RWPE1 (cell line): ENCODE measurements around the gene RNF123.
A peak's percentile ranks its signal among the peaks of the same experiment; 100 is the strongest.

Experiments
- CTCF ChIA-PET: fragments of 350-600 bp; sonication (Branson Sonifier 250); formaldehyde crosslinking; extraction: SDS; loops from one replicate; lab custom pipeline; 2021; lab: Yijun Ruan, JAX
- POLR2A ChIA-PET: fragments of 400-600 bp; formaldehyde crosslinking; extraction: SDS; loops from one replicate; lab custom pipeline; 2020; ENCODE audit warnings: antibody characterized with exemption; ENCODE audit not compliant: low non-redundant PET; lab: Yijun Ruan, JAX
- DNase-seq: peaks from one replicate; pipeline ENCODE4 v3.0.0; 2012; ENCODE audit warnings: low spot score
- H3K27ac ChIP-seq: fragments of 450-650 bp; 2 replicates; pipeline ENCODE4 v1.5.1; 2017
- TF ChIP-seq, protein P1 (sequence below): fragments of 450-650 bp; conservative IDR thresholded peaks from 2 replicates; pipeline ENCODE4 v1.5.1; 2017; ENCODE audit warnings: low read depth, mild to moderate bottlenecking

RNF123 gene

GRCh38 chr3:49663831-49664230 lies 25.5 kb upstream of the RNF123 start:
- DNase-seq = no peak
- POLR2A ChIA-PET = no interaction called here
- TF ChIP-seq, protein P1, sequence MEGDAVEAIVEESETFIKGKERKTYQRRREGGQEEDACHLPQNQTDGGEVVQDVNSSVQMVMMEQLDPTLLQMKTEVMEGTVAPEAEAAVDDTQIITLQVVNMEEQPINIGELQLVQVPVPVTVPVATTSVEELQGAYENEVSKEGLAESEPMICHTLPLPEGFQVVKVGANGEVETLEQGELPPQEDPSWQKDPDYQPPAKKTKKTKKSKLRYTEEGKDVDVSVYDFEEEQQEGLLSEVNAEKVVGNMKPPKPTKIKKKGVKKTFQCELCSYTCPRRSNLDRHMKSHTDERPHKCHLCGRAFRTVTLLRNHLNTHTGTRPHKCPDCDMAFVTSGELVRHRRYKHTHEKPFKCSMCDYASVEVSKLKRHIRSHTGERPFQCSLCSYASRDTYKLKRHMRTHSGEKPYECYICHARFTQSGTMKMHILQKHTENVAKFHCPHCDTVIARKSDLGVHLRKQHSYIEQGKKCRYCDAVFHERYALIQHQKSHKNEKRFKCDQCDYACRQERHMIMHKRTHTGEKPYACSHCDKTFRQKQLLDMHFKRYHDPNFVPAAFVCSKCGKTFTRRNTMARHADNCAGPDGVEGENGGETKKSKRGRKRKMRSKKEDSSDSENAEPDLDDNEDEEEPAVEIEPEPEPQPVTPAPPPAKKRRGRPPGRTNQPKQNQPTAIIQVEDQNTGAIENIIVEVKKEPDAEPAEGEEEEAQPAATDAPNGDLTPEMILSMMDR = no peak
- CTCF ChIA-PET = interaction anchor here (2.5 kb wide), 1 partner anchor 124 kb away, joined by 10 read pairs; no protein-coding TSS in a partner anchor
- no peak overlapping the region for H3K27ac ChIP-seq

- ChIA-PET CTCF (interaction anchor here (2.5 kb wide), 1 partner anchor 125 kb away, joined by 10 read pairs; no protein-coding TSS in a partner anchor), POLR2A (no interaction called here)
- DNase-seq = no peak
- H3K27ac ChIP-seq = no peak overlapping the region
- TF ChIP-seq, protein P1 = no peak
These were observed 25.1 kb upstream of the RNF123 start for GRCh38 chr3:49664300-49664699.

DNA sequence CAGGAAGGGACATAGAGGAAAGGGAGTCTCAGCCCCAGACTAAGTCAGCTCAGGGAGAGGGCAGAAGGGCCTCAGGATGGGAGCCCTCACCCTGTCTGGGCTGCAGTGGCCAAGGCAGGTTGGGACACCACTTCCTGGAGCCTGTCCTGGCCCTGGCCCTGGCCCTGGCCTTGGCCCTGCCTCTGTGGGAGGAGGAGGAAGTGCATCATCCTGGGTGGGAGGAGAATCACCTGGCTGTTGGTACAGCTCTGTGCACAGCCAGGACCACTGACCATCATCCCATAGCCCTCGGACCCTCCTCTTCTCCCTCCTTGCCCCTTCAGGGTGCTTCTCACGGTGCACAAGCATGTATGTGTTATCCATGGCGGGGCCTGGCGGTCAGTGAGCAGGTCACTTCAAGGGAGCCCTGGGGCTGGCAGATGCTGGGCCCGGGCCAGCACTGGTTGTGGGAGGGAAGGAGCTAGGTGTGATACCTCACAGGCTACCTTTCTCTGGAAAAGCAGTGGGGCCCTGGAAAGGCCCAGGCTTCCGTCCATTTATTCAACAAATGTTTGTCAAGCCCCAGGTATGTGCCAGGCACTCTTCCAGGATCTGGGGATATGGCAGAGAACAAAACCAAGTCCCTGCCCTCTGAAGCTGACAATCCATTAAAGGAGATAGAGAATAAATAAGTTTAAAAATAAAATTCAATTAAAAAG lies 23.4 kb upstream of the RNF123 start:
- DNase-seq = no peak
- POLR2A ChIA-PET = no interaction called here
- TF ChIP-seq, protein P1 = no peak
- CTCF ChIA-PET = interaction anchor here (0.7 to 2.5 kb wide), 2 partner anchors 126 kb away, joined by 4 to 10 read pairs; no protein-coding TSS in a partner anchor
- H3K27ac ChIP-seq = peak overlapping the region; percentile 29

- CTCF ChIA-PET = interaction anchor here (0.7 kb wide), 1 partner anchor 127 kb away, joined by 4 read pairs; no protein-coding TSS in a partner anchor
- no peak overlapping the region for H3K27ac ChIP-seq
These were observed 22.8 kb upstream of the RNF123 start for GRCh38 chr3:49666592-49666991.

DNA sequence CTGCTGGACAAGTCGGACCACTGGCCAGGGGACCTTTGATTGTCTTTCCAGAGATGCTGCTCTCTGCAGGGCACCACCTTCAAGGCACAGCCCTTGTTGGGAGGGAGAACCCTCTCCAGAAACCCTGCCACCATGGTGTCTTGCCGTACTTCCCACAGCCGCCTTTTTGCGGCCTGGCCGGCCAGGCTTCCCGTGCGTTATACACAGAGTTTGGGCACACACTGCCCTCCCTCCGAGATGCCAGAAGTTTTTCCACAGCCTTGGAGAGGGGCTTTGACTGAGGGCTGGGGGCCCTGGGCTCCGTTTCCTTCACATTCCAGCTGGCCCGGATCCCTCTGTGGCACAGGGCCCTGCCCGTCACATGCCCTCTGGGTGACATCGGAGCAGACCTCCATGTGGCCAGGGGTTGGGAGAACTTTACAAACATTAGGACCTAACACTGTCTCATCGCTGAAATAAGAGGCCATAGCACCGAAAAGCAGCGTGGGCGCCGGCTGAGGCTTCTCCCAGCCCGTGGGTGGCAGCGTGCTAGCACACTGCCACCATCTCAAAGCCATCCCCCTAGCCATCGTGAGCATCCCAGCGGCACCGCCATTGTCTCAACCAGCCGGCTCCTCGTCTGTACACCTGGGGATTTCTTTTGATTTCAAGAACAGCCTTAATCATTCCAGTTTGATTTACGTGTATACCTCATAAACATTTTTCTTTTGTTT lies 21.5 kb upstream of the RNF123 start:
- ChIA-PET POLR2A (no interaction called here), CTCF (no interaction called here)
- peak overlapping the region; percentile 87 for H3K27ac ChIP-seq
- DNase-seq = no peak
- TF ChIP-seq, protein P1 = no peak

More at GRCh38 chr3:49666592-49666991, 22.8 kb upstream of the RNF123 start:
- TF ChIP-seq, protein P1 = no peak
- POLR2A ChIA-PET = no interaction called here
- no peak for DNase-seq

- TF ChIP-seq, protein P1 = no peak
- POLR2A ChIA-PET = no interaction called here
- CTCF ChIA-PET = no interaction called here
- no peak for DNase-seq
- H3K27ac ChIP-seq = peak overlapping the region; percentile 87
These were observed 21.0 kb upstream of the RNF123 start for GRCh38 chr3:49668414-49668797.
